H9 (cell line): ENCODE results near the gene CCDC7. TPM values are rescaled to one million over a fixed set of nuclear protein-coding genes. Genes with fewer than 3 reads are reported as not detected.
"Not testable (repeated sequence)": the region's sequence is repeated elsewhere in the genome, so short reads cannot be mapped to it uniquely, and the experiment has no call there.

Source experiments
- DNase-seq: peaks from one replicate; pipeline ENCODE4 v3.0.0-alpha.2; 2017
- H2AFZ ChIP-seq: one replicate; pipeline ENCODE4 v1.6.1; 2013; ENCODE audit warnings: mild to moderate bottlenecking, low read length, control low read depth, moderate library complexity
- H2AK5ac ChIP-seq: 2 replicates; pipeline ENCODE4 v1.6.1; 2013; ENCODE audit warnings: low read length, control low read depth, mixed read lengths; ENCODE audit not compliant: insufficient read length
- H2BK120ac ChIP-seq: one replicate; pipeline ENCODE4 v1.6.1; 2013; ENCODE audit warnings: low read depth, mild to moderate bottlenecking, low read length, control low read depth, inconsistent platforms; ENCODE audit not compliant: poor library complexity, severe bottlenecking
- H2BK12ac ChIP-seq: 2 replicates; pipeline ENCODE4 v1.6.1; 2013; ENCODE audit warnings: low read length, control low read depth, mixed read lengths, low read depth; ENCODE audit not compliant: insufficient read length
- H2BK15ac ChIP-seq: 2 replicates; pipeline ENCODE4 v1.6.1; 2013; ENCODE audit warnings: low read depth, low read length, control low read depth
- H2BK20ac ChIP-seq: one replicate; pipeline ENCODE4 v1.6.1; 2013; ENCODE audit warnings: low read depth, mild to moderate bottlenecking, low read length, control low read depth, inconsistent platforms; ENCODE audit not compliant: poor library complexity, severe bottlenecking
- H2BK5ac ChIP-seq: 2 replicates; pipeline ENCODE4 v1.6.1; 2013; ENCODE audit warnings: low read length, control low read depth, mixed read lengths; ENCODE audit not compliant: insufficient read length
- H3K14ac ChIP-seq: 2 replicates; pipeline ENCODE4 v1.6.1; 2013; ENCODE audit warnings: low read length, control low read depth; ENCODE audit not compliant: insufficient read depth
- H3K18ac ChIP-seq: 2 replicates; pipeline ENCODE4 v1.6.1; 2013; ENCODE audit warnings: low read depth, mild to moderate bottlenecking, mixed read lengths, low read length, control low read depth; ENCODE audit not compliant: insufficient read length
- H3K23ac ChIP-seq: 2 replicates; pipeline ENCODE4 v1.6.1; 2013; ENCODE audit warnings: low read length, control low read depth, mixed read lengths, low read depth; ENCODE audit not compliant: insufficient read length
- H3K23me2 ChIP-seq: 2 replicates; pipeline ENCODE4 v1.6.1; 2013; ENCODE audit warnings: low read depth, mild to moderate bottlenecking, mixed read lengths, low read length, control low read depth; ENCODE audit not compliant: insufficient read length, poor library complexity, severe bottlenecking
- H3K27ac ChIP-seq: 2 replicates; pipeline ENCODE4 v1.5.1; 2013; ENCODE audit warnings: low read length, control low read depth, mixed read lengths, low read depth; ENCODE audit not compliant: insufficient read length
- H3K27me3 ChIP-seq: 2 replicates; pipeline ENCODE4 v1.6.1; 2013; ENCODE audit warnings: low read length, control low read depth, inconsistent platforms; ENCODE audit not compliant: insufficient read depth
- H3K4ac ChIP-seq: 2 replicates; pipeline ENCODE4 v1.6.1; 2013; ENCODE audit warnings: low read depth, mild to moderate bottlenecking, control low read depth, inconsistent platforms, low read length, moderate library complexity
- H3K4me1 ChIP-seq: 2 replicates; pipeline ENCODE4 v1.6.1; 2013; ENCODE audit warnings: low read length, control low read depth, inconsistent platforms; ENCODE audit not compliant: insufficient read depth
- H3K4me2 ChIP-seq: 2 replicates; pipeline ENCODE4 v1.6.1; 2013; ENCODE audit warnings: low read length, control low read depth, mixed read lengths; ENCODE audit not compliant: insufficient read length, insufficient read depth
- H3K56ac ChIP-seq: 2 replicates; pipeline ENCODE4 v1.6.1; 2013; ENCODE audit warnings: low read depth, mild to moderate bottlenecking, mixed read lengths, low read length, control low read depth; ENCODE audit not compliant: insufficient read length
- H3K79me1 ChIP-seq: 2 replicates; pipeline ENCODE4 v1.6.1; 2013; ENCODE audit warnings: low read depth, mild to moderate bottlenecking, moderate library complexity, low read length, control low read depth, inconsistent platforms; ENCODE audit not compliant: insufficient read depth, poor library complexity, severe bottlenecking
- H3K79me2 ChIP-seq: 2 replicates; pipeline ENCODE4 v1.6.1; 2013; ENCODE audit warnings: low read length, control low read depth, inconsistent platforms; ENCODE audit not compliant: insufficient read depth
- H3K9ac ChIP-seq: 2 replicates; pipeline ENCODE4 v1.6.1; 2013; ENCODE audit warnings: low read length, control low read depth, mixed read lengths; ENCODE audit not compliant: insufficient read length; ENCODE audit errors: extremely low read depth
- H3K9me3 ChIP-seq: one replicate; pipeline ENCODE4 v1.6.1; 2013; ENCODE audit warnings: low read depth, low read length, inconsistent platforms; ENCODE audit not compliant: control insufficient read depth
- H3T11ph ChIP-seq: one replicate; pipeline ENCODE4 v1.6.1; 2013; ENCODE audit warnings: mild to moderate bottlenecking, low read length, control low read depth, inconsistent platforms
- H4K20me1 ChIP-seq: one replicate; pipeline ENCODE4 v1.6.1; 2013; ENCODE audit not compliant: control insufficient read depth, insufficient read length, insufficient read depth
- H4K5ac ChIP-seq: 2 replicates; pipeline ENCODE4 v1.6.1; 2013; ENCODE audit warnings: low read depth, mild to moderate bottlenecking, mixed read lengths, low read length, control low read depth; ENCODE audit not compliant: insufficient read length
- H4K8ac ChIP-seq: replicated peaks from 2 replicates; pipeline ENCODE4 v1.6.1; 2013; ENCODE audit warnings: low read length, control low read depth, mixed read lengths, low read depth; ENCODE audit not compliant: insufficient read length
- H4K91ac ChIP-seq: 2 replicates; pipeline ENCODE4 v1.6.1; 2013; ENCODE audit warnings: low read depth, mild to moderate bottlenecking, moderate library complexity, mixed read lengths, low read length, control low read depth; ENCODE audit not compliant: insufficient read length
- H3K27ac Mint-ChIP-seq, 3 experiments: 2 replicates in 2 of 3; 3 replicates in 1 of 3; pipeline ENCODE4 v1.8.0; 2020 to 2021; ENCODE audit warnings: mixed read lengths in 3 of 3, mild to moderate bottlenecking in 1 of 3, moderate library complexity in 1 of 3
- H3K27me3 Mint-ChIP-seq: 2 replicates; pipeline ENCODE4 v1.8.0; 2021; ENCODE audit warnings: low read depth, mild to moderate bottlenecking, moderate library complexity, mixed read lengths
- H3K36me3 Mint-ChIP-seq, 3 experiments: 2 replicates in 2 of 3; 3 replicates in 1 of 3; pipeline ENCODE4 v1.8.0; 2020 to 2021; ENCODE audit warnings: low read depth in 3 of 3, mixed read lengths in 3 of 3; ENCODE audit not compliant: insufficient read depth in 1 of 3
- H3K4me1 Mint-ChIP-seq, 2 experiments: 2 replicates each; pipeline ENCODE4 v1.8.0; 2020; ENCODE audit warnings: mixed read lengths in 2 of 2
- H3K4me3 Mint-ChIP-seq, 2 experiments: 2 replicates in 1 of 2; 3 replicates in 1 of 2; pipeline ENCODE4 v1.8.0; 2020 to 2021; ENCODE audit warnings: mild to moderate bottlenecking in 2 of 2, mixed read lengths in 2 of 2, moderate library complexity in 1 of 2
- H3K9me3 Mint-ChIP-seq, 2 experiments: 2 replicates in 1 of 2; 3 replicates in 1 of 2; pipeline ENCODE4 v1.8.0; 2020; ENCODE audit warnings: mild to moderate bottlenecking in 2 of 2, mixed read lengths in 2 of 2, moderate library complexity in 1 of 2
- CTCF ChIP-seq: fragments of 200-600 bp; sonication (generic); conservative IDR thresholded peaks from 3 replicates; pipeline ENCODE4 v1.8.0; 2021; ENCODE audit warnings: antibody characterized with exemption, mild to moderate bottlenecking
- WGBS: extraction: QIAGEN DNeasy Blood & Tissue Kit; methylation state at CpG from one replicate; pipeline ENCODE4 v1.1.7; 2013; ENCODE audit warnings: missing lambda C conversion rate, low lambda C conversion rate, mixed read lengths; ENCODE audit not compliant: insufficient read length; ENCODE audit errors: extremely low coverage; 5-methylcytosine and 5-hydroxymethylcytosine counted together
- total RNA-seq: library from RNA; stranded (reverse); gene quantifications from 2 replicates; pipeline ENCODE4 v1.2.1, GENCODE V29; 2021

CCDC7 gene
- total RNA-seq, 1 experiment from 2014 or later = 1.6 TPM

- Histone ChIP-seq H3K4ac (no peak overlapping the region), H2BK5ac (no peak overlapping the region), H2BK20ac (no peak overlapping the region), H3K23ac (no peak overlapping the region), H2AFZ (no peak overlapping the region), H2BK15ac (no peak overlapping the region), H3K79me2 (no peaks in the 10 kb centered on the region), H4K5ac (no peak overlapping the region), H4K8ac (no peak overlapping the region), H2BK12ac (no peak overlapping the region), H2AK5ac (no peak overlapping the region), H3K14ac (no peak overlapping the region), H3K23me2 (no peaks in the 10 kb centered on the region), H4K91ac (no peak overlapping the region), H3K56ac (no peak overlapping the region), H3K18ac (no peak overlapping the region), H3K27me3 (no peaks in the 10 kb centered on the region), H3K4me1 (no peaks in the 10 kb centered on the region), H3K9ac (no peak overlapping the region), H3K27ac (no peak overlapping the region), H3K79me1 (no peaks in the 10 kb centered on the region), H3T11ph (no peak overlapping the region), H4K20me1 (no peaks in the 10 kb centered on the region), H3K4me2 (no peak overlapping the region), H2BK120ac (no peak overlapping the region), H3K9me3 (no peaks in the 10 kb centered on the region)
- DNase-seq = no peak
- WGBS = no CpG with 5 or more reads among the region's 11 CpGs
- no peaks in the 10 kb centered on the region for H3K9me3 Mint-ChIP-seq
- H3K36me3 Mint-ChIP-seq = peaks cover 45 to 77% (median 64%) of the 10 kb centered on the region in 3 experiments
- no peaks in the 10 kb centered on the region for H3K27me3 Mint-ChIP-seq
- TF ChIP-seq CTCF = no peak
- no peaks in the 10 kb centered on the region for H3K4me1 Mint-ChIP-seq
- H3K4me3 Mint-ChIP-seq = no peak overlapping the region
- peak overlapping the region in 1 of 3 experiments; percentile 17; a peak in 2 of 7 replicates for H3K27ac Mint-ChIP-seq
Observed at GRCh38 chr10:32911285-32912016, 465.5 kb downstream of the CCDC7 start.

DNA sequence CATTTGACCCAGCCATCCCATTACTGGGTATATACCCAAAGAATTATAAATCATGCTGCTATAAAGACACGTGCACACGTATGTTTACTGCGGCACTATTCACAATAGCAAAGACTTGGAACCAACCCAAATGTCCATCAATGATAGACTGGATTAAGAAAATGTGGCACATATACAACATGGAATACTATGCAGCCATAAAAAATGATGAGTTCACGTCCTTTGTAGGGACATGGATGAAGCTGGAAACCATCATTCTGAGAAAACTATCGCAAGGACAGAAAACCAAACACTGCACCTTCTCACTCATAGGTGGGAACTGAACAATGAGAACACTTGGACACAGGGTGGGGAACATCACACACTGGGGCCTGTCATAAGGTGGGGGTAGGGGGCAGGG, 471.9 kb downstream of the CCDC7 start:
- not testable (repeated sequence) for H3K9me3 Mint-ChIP-seq, H4K8ac ChIP-seq, H2AFZ ChIP-seq, H3K4me1 ChIP-seq, H3K27ac Mint-ChIP-seq, H3K18ac ChIP-seq, H2BK5ac ChIP-seq, H2AK5ac ChIP-seq, H3K79me1 ChIP-seq, H3K4ac ChIP-seq, H3T11ph ChIP-seq, H3K79me2 ChIP-seq, H3K23me2 ChIP-seq, H2BK20ac ChIP-seq, H3K9ac ChIP-seq, H3K4me3 Mint-ChIP-seq, H3K23ac ChIP-seq, H4K91ac ChIP-seq, H3K9me3 ChIP-seq, H3K27ac ChIP-seq, H4K5ac ChIP-seq, H2BK12ac ChIP-seq, H2BK120ac ChIP-seq, H3K4me1 Mint-ChIP-seq, H4K20me1 ChIP-seq, H2BK15ac ChIP-seq, DNase-seq, H3K14ac ChIP-seq, H3K27me3 ChIP-seq, H3K4me2 ChIP-seq, H3K27me3 Mint-ChIP-seq, H3K56ac ChIP-seq
- no CpG with 5 or more reads among the region's 5 CpGs for WGBS
- peaks cover 71 to 85% (median 82%) of the 10 kb centered on the region in 3 experiments for H3K36me3 Mint-ChIP-seq
